CMK (cell line): ENCODE results near the gene SERTAD4.

Experiments used
- DNase-seq: peaks from one replicate; pipeline ENCODE4 v3.0.0-alpha.2; 2010; ENCODE audit warnings: low read depth

SERTAD4 gene

DNA sequence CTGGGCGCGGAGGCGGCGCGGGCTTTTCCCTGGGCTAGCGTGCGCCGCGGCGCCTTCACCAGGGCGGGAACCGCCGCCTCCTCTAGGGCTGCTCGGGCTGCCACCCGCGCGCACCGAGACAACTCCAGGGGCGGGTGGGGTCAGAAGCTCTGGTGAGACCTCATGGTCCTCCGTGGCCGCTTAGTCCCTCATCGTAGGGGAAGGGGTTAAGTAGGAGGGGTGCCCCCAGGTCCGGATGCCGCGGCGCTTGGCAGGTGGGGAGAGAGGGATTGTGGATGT is 559 bp downstream of the SERTAD4 start:
- no peak for DNase-seq

GRCh38 chr1:210233495-210234328 is 1.1 kb downstream of the SERTAD4 start:
- DNase-seq: no peak

DNA sequence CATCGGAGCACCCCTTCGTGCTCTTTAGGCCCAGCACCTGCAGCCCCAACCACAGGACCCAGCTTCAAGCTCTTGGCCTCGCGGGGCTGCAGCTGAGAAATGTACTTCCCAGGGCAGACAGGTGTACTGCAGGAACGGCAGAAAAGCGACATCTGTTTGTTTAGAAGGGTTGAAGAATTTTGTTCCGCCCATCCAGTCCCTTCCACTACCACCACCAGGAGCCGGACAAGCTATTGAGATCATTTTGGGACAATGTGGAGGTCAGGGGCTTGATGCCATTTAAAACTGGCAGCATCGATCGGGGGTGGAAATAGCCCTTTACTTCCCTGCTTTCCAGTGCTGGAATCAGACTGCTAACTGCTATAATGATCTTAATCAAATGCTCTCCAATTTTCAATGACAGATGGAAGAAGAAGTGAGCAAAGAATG is 1.7 kb downstream of the SERTAD4 start:
- no peak for DNase-seq

DNA sequence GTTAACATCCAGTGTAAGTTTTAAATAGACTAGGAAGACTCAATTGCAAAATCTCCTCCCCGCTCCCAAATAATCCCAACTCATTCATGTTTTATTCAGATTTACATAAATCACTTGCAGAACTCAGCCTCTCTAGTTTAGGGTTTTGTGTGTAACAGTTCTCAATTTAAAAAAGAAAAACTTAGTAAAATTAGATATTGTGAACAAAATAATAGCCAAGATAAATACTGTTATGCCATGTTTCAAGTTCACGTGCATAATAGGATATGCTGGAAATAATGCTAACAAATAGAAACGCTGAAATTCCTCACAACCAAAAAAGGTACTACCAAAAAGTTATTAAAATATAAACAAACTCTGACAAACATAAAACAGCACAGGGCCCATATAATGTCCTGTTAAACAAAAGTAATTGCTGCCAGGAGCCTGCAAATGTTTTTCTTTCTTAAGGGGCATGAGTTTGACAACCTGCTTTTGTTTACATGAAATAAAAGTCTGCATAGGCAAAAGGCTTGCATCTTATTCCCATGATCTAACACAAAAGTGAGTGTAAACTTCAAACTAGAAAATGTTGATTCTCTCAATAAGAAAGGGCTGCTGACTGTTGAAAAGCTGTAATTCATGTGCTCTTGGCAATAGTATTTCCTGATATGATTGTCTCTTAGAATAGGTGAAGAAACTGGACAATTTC is 2.9 kb downstream of the SERTAD4 start:
- no peak for DNase-seq

DNA sequence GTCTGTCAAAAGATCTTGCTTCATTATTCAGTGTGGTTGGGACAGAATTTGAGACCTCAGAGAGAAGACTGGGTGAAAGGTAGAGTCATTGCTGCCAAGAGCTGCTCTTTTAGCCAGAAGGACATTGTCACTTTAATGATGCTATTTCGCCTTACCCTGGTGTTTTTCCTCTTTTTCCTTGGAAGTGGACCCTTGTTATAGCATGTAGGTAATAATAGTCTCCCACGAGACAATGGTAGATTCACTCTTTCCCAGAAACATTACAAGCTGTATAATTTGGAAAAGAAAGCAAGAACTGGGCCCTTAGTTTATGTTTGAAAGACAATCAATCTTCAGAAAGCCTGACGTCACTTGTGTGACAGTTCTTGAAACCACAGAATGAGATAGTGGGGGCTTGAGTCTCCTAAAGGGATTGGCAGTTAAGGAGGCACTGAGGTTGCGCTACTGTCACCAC is 3.8 kb downstream of the SERTAD4 start:
- DNase-seq: no peak

- no peak for DNase-seq
Observed at GRCh38 chr1:210236840-210237409, 4.3 kb downstream of the SERTAD4 start.

DNA sequence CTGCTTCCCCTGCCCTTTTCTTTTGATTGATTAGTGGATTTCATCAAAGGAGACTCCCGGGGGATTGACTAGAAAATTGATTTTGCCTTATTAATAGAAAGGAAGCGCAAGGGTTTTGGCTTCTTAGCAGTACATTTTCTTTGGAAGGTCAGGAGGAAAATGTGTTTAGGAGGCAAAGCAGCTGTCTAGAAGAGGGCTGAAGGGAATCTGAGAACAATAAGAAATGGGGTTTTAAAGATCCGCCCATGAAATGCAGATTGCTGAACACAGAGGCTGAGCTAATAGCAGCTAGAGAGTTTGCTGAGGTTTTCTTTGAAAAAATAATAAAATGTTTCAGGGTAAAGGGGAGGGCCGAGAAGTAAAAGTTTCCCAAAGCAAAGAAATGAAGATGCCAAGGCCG is 4.9 kb downstream of the SERTAD4 start:
- no peak for DNase-seq

GRCh38 chr1:210237981-210238380 is 5.4 kb downstream of the SERTAD4 start:
- DNase-seq: no peak

DNA sequence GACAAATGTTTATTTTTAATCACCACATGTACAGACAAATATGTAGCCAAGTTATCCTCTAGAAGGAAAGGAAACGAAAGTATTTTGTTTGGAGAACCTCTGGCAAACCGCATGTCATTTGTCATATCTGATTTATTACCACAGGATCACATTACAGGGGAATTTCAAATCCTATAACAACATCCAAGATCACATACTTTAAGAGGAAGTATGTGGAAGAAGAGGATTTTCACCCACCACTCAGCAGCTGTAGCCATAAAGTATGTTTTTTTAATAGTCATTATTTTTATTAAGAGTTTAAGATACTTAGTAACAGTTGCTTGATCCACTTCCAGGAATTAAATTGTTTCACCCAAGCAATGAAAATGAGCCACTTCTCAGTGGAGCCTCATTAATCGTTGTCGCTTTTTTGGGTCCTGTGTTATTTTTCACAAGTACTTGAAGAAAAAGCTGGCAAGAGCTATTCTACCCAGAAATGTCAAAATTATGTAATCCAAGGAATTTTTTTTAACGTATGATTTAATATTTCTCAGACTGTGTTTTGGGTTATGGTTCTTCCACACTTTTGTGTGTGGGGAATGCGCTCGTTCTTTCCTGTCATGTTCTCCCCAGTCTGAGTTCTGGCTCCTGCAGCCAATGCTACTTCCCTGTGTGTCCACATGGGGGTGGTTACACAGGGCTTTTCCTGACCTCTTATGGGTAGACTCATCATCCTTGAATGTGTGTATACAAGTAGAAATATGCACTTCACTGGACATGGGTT is 6.9 kb downstream of the SERTAD4 start:
- DNase-seq: no peak

GRCh38 chr1:210241121-210241520 is 8.5 kb downstream of the SERTAD4 start:
- no peak for DNase-seq

GRCh38 chr1:210244746-210245367 is 12.3 kb downstream of the SERTAD4 start:
- no peak for DNase-seq

DNA sequence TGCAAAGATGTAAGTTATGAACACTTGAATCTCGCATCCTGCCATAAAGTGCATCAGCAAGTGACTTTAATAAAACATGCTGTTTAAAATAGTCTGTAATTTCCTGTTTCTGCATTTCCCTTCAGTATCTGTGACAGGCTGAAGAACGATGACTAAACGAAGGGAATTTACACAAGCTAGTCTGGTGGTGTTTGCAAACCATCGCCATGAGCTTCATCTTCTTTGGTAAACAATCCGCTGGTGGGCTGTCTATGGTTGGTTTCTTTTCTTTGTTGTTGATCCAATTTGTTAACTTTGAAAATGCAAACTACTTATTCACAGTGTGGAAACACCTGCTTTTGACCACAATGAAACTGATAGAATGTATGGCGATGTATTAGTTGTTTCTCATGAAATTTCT is 13.9 kb downstream of the SERTAD4 start:
- no peak for DNase-seq

DNA sequence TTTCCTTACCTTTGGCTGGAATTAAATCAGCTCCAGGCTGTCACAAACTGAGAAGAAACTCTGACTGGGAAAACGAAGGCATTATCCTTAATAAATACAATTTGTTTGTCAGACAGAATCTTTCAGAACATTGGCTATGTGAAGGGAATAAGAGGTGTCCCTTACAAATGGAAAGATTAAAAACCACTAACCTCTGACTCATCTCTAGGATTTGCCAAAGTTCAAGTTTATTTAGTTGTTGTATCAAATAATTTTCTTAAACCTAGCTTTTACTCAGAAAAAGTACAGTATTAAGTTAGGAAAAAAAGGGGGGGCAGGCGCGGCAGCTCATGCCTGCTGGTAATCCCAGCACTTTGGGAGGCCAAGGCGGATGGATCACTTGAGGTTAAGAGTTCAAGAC is 15.7 kb downstream of the SERTAD4 start:
- DNase-seq: no peak

- no peak for DNase-seq
Observed at GRCh38 chr1:210250665-210250997, 18.0 kb downstream of the SERTAD4 start.

- no peak for DNase-seq
Observed at GRCh38 chr1:210250998-210251679, 18.5 kb downstream of the SERTAD4 start.

- DNase-seq: no peak
Observed at GRCh38 chr1:210251680-210252490, 19.3 kb downstream of the SERTAD4 start.

DNA sequence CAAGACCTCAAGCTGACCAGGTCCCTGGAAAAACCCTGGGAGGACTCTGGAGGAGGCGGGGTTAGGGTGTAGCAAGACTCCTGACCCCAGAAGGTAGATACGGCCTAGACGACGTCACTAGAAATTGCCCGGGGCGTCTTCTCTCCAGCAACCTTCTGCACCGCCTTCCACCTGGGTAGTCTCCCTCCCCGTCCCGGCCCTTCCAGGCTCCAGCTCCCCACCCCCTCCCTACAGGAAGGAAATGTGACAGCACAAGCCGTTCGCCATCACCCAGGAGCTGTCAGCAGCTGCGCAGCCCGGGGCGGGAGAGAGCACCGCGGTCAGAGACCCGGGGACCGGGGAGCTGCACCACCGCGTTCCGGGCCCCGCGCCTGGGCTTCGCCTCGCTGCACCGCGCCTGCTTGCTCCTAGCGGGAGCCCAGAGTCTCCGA is 20.0 kb downstream of the SERTAD4 start:
- no peak for DNase-seq

DNA sequence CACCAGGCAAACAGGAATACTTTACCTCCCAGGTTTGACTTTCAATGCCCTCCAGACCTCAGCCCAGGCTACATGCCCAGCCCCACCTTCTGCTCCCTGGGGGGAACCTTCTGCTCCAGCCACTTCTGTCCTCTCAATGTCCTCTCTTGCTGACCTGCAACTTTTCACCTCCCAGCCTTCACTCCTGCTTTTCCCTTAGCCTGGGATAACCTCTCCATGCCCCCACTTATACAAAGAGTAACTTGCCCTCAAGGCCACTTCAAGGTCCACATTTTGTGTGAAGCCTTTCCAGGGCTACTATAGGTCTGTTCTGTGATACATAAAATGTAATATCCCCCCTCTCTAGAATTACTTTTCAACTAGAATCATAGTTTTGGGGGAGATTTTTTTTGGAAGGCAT is 21.7 kb downstream of the SERTAD4 start:
- DNase-seq: no peak

- DNase-seq: no peak
Observed at GRCh38 chr1:210257698-210258529, 25.3 kb downstream of the SERTAD4 start.

DNA sequence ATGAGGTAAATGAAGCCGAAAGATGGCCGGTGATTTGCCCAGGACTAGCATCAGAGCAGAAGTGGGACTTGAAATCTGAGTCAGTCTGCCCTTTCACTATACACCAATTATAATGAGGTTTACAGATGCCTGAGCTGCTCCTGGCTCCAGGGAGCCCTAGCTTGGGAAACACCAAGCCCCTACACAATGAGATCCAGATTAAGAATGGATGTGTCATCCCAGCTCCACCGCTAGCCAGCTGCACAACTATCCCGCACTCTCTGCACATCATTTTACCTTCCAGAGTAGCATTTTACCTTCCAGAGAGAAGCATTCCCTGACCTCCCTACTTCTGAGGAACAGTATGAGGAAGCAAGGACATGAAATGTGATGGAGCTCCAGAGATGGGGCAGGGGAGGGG is 27.0 kb downstream of the SERTAD4 start:
- no peak for DNase-seq
